Right lobe of liver (tissue), 4 donors: ENCODE results near the gene BIRC2.

Experiments used
- POLR2A ChIP-seq: fragments of 450-650 bp; IDR thresholded peaks from one replicate; pipeline ENCODE4 v1.6.1; 2017; ENCODE audit warnings: antibody characterized with exemption, mild to moderate bottlenecking
- TF ChIP-seq, protein P1 (sequence below), 4 donors: fragments of 200-600 bp in 3 of 4; fragments of 450-650 bp in 1 of 4; IDR thresholded peaks; one replicate each; pipeline versions ENCODE4 v1.5.1 to v1.8.0; 2016 to 2022; ENCODE audit warnings: antibody characterized with exemption in 4 of 4, mild to moderate bottlenecking in 2 of 4
- donor health status: DM: no; HTN: no; CAD: no.
- donor health status: DM: no; HTN: no; CAD: no.
- donor health status: DM: no; HTN: yes; CAD: no.

DNA sequence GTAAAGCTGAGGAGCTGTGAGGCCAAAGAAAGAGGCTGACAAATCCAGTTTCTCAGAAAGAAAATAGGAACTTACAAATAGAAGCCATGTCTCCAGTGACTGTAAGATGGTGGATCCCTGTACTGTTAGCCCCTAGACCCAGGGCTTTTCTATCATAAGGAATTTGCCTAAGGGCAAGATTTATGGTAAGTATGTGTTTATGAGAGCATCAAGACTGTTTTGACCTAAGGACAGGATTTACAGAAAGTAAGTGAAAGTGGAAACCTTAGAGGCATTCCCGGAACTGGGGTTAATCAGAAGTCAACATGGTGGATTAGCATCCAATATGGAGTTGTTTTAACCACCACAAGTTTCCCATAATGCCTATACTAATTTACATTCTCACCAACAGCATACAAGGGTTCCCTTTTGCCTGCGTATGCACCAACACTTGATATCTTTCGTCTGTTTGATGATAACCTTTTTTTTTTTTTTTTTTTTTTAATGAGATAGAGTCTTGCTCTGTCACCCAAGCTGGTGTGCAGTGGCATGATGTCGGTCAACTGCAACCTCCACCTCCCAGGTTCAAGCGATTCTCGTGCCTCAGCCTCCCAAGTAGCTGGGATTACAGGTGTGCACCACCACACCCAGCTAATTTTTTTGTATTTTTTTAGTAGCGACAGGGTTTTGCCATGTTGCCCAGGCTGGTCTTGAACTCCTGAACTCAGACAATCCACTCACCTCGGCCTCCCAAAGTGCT, 40.2 kb downstream of the BIRC2 start:
- TF ChIP-seq, protein P1, sequence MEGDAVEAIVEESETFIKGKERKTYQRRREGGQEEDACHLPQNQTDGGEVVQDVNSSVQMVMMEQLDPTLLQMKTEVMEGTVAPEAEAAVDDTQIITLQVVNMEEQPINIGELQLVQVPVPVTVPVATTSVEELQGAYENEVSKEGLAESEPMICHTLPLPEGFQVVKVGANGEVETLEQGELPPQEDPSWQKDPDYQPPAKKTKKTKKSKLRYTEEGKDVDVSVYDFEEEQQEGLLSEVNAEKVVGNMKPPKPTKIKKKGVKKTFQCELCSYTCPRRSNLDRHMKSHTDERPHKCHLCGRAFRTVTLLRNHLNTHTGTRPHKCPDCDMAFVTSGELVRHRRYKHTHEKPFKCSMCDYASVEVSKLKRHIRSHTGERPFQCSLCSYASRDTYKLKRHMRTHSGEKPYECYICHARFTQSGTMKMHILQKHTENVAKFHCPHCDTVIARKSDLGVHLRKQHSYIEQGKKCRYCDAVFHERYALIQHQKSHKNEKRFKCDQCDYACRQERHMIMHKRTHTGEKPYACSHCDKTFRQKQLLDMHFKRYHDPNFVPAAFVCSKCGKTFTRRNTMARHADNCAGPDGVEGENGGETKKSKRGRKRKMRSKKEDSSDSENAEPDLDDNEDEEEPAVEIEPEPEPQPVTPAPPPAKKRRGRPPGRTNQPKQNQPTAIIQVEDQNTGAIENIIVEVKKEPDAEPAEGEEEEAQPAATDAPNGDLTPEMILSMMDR (IDR thresholded peaks at IDR 0.05): no peak
- TF ChIP-seq POLR2A: no peak
